ENCODE results near the gene GADD45B.
"Not testable (repeated sequence)": the region's sequence is repeated elsewhere in the genome, so short reads cannot be mapped to it uniquely, and the experiment has no call there.

GADD45B gene

GRCh38 chr19:2482354-2483038 is 6.6 kb downstream of the GADD45B start:
- in situ Hi-C loops (cut with HindIII; ENCODE audit: low pct_ligation_motif_present, low pct_unique_long_range_greater_than_20kb, low sequenced_read_pairs): no loop called here
- no peak for DNase-seq

GRCh38 chr19:2483084-2483483 is 7.2 kb downstream of the GADD45B start:
- in situ Hi-C loops (cut with HindIII; ENCODE audit: low pct_ligation_motif_present, low pct_unique_long_range_greater_than_20kb, low sequenced_read_pairs): no loop called here
- no peak for DNase-seq

GRCh38 chr19:2483484-2484151 is 7.7 kb downstream of the GADD45B start:
- in situ Hi-C loops (cut with HindIII; ENCODE audit: low pct_ligation_motif_present, low pct_unique_long_range_greater_than_20kb, low sequenced_read_pairs): no loop called here
- DNase-seq: no peak

- in situ Hi-C loops (cut with HindIII; ENCODE audit: low pct_ligation_motif_present, low pct_unique_long_range_greater_than_20kb, low sequenced_read_pairs): no loop called here
- DNase-seq: no peak
These were observed 8.4 kb downstream of the GADD45B start for GRCh38 chr19:2484178-2484937.

GRCh38 chr19:2485428-2485827 is 9.5 kb downstream of the GADD45B start:
- DNase-seq: no peak
- in situ Hi-C loops (cut with HindIII; ENCODE audit: low pct_ligation_motif_present, low pct_unique_long_range_greater_than_20kb, low sequenced_read_pairs): no loop called here

GRCh38 chr19:2487090-2487489 is 11.2 kb downstream of the GADD45B start:
- DNase-seq: no peak
- in situ Hi-C loops (cut with HindIII; ENCODE audit: low pct_ligation_motif_present, low pct_unique_long_range_greater_than_20kb, low sequenced_read_pairs): no loop called here

- in situ Hi-C loops (cut with HindIII; ENCODE audit: low pct_ligation_motif_present, low pct_unique_long_range_greater_than_20kb, low sequenced_read_pairs): no loop called here
- no peak for DNase-seq
These were observed 11.9 kb downstream of the GADD45B start for GRCh38 chr19:2487842-2488241.

GRCh38 chr19:2488405-2488941 is 12.5 kb downstream of the GADD45B start:
- in situ Hi-C loops (cut with HindIII; ENCODE audit: low pct_ligation_motif_present, low pct_unique_long_range_greater_than_20kb, low sequenced_read_pairs): no loop called here

GRCh38 chr19:2488942-2489731 is 13.2 kb downstream of the GADD45B start:
- in situ Hi-C loops (cut with HindIII; ENCODE audit: low pct_ligation_motif_present, low pct_unique_long_range_greater_than_20kb, low sequenced_read_pairs): no loop called here
- peak; percentile 72 for DNase-seq

More at GRCh38 chr19:2488405-2488941, 12.5 kb downstream of the GADD45B start:
- no peak for DNase-seq

- no peak for DNase-seq
- in situ Hi-C loops (cut with HindIII; ENCODE audit: low pct_ligation_motif_present, low pct_unique_long_range_greater_than_20kb, low sequenced_read_pairs): no loop called here
These were observed 14.7 kb downstream of the GADD45B start for GRCh38 chr19:2490659-2491058.

GRCh38 chr19:2491130-2491801 is 15.3 kb downstream of the GADD45B start:
- DNase-seq: peak; percentile 95
- in situ Hi-C loops (cut with HindIII; ENCODE audit: low pct_ligation_motif_present, low pct_unique_long_range_greater_than_20kb, low sequenced_read_pairs): no loop called here

GRCh38 chr19:2492870-2493269 is 16.9 kb downstream of the GADD45B start:
- in situ Hi-C loops (cut with HindIII; ENCODE audit: low pct_ligation_motif_present, low pct_unique_long_range_greater_than_20kb, low sequenced_read_pairs): no loop called here
- no peak for DNase-seq

- DNase-seq; in situ Hi-C loops (cut with HindIII; ENCODE audit: low pct_ligation_motif_present, low pct_unique_long_range_greater_than_20kb, low sequenced_read_pairs): not testable (repeated sequence)
These were observed 17.5 kb downstream of the GADD45B start for GRCh38 chr19:2493448-2493847.

- peak; percentile 30 for DNase-seq
- in situ Hi-C loops (cut with HindIII; ENCODE audit: low pct_ligation_motif_present, low pct_unique_long_range_greater_than_20kb, low sequenced_read_pairs): no loop called here
These were observed 18.1 kb downstream of the GADD45B start for GRCh38 chr19:2494084-2494446.

GRCh38 chr19:2494447-2495129 is 18.7 kb downstream of the GADD45B start:
- peak; percentile 73 for DNase-seq
- in situ Hi-C loops (cut with HindIII; ENCODE audit: low pct_ligation_motif_present, low pct_unique_long_range_greater_than_20kb, low sequenced_read_pairs): no loop called here

GRCh38 chr19:2495130-2495641 is 19.3 kb downstream of the GADD45B start:
- DNase-seq: peak; percentile 73
- in situ Hi-C loops (cut with HindIII; ENCODE audit: low pct_ligation_motif_present, low pct_unique_long_range_greater_than_20kb, low sequenced_read_pairs): no loop called here

GRCh38 chr19:2495651-2496316 is 19.9 kb downstream of the GADD45B start:
- in situ Hi-C loops (cut with HindIII; ENCODE audit: low pct_ligation_motif_present, low pct_unique_long_range_greater_than_20kb, low sequenced_read_pairs): no loop called here
- no peak for DNase-seq

Measured in ACHN (cell line).